PC-9 (cell line): ENCODE measurements around the gene NKAP. TPM values are rescaled to one million over a fixed set of nuclear protein-coding genes. Genes with fewer than 3 reads are reported as not detected.

Source experiments
- BruUV-seq: library from RNA; stranded (reverse); fragments of 400-500 nt; replicated peaks from 2 replicates; lab custom pipeline; 2021; lab: Mats Ljungman, UMichigan
- CTCF ChIA-PET: fragments of 300-600 bp; sonication (Branson Sonifier 250); formaldehyde crosslinking; loops from one replicate; lab custom pipeline; 2022; ENCODE audit warnings: antibody characterized with exemption; lab: Charles Lee
- POLR2A ChIA-PET: fragments of 300-600 bp; sonication (Branson Sonifier 250); formaldehyde crosslinking; loops from one replicate; lab custom pipeline; 2022; ENCODE audit warnings: antibody characterized with exemption; ENCODE audit not compliant: unreplicated experiment; lab: Charles Lee
- DNase-seq, 2 experiments: peaks; one replicate each; pipeline versions ENCODE4 v3.0.0 to v3.0.0-alpha.2; 2015 to 2022; ENCODE audit warnings: mixed read lengths in 1 of 2
- H2AFZ ChIP-seq: fragments of 200-600 bp; sonication (generic); 2 replicates; pipeline ENCODE4 v1.8.1; 2017; ENCODE audit warnings: antibody characterized with exemption
- H3F3A ChIP-seq: fragments of 200-600 bp; sonication (generic); 2 replicates; pipeline ENCODE4 v1.8.1; 2017; ENCODE audit warnings: antibody characterized with exemption, mild to moderate bottlenecking, low read depth; ENCODE audit not compliant: insufficient read depth
- H3K27ac ChIP-seq: fragments of 200-600 bp; sonication (generic); 2 replicates; pipeline ENCODE4 v1.6.1; 2016; ENCODE audit warnings: mixed run types
- H3K27me3 ChIP-seq: fragments of 200-600 bp; sonication (generic); 2 replicates; pipeline ENCODE4 v1.6.1; 2016; ENCODE audit warnings: low read depth, mixed run types; ENCODE audit not compliant: insufficient read depth
- H3K36me3 ChIP-seq: fragments of 200-600 bp; sonication (generic); 2 replicates; pipeline ENCODE4 v1.6.1; 2016; ENCODE audit warnings: low read depth, mixed run types
- H3K4me1 ChIP-seq: fragments of 200-600 bp; sonication (generic); replicated peaks from 2 replicates; pipeline ENCODE4 v1.6.1; 2016; ENCODE audit warnings: mixed run types; ENCODE audit not compliant: insufficient read depth
- H3K4me2 ChIP-seq: fragments of 200-600 bp; sonication (generic); 2 replicates; pipeline ENCODE4 v1.6.1; 2017; ENCODE audit warnings: mixed run types
- H3K4me3 ChIP-seq: fragments of 200-600 bp; sonication (generic); 2 replicates; pipeline ENCODE4 v1.6.1; 2016; ENCODE audit warnings: mixed run types
- H3K79me2 ChIP-seq: fragments of 200-600 bp; sonication (generic); 2 replicates; pipeline ENCODE4 v1.6.1; 2017; ENCODE audit warnings: low read depth, mixed run types
- H3K9me2 ChIP-seq: fragments of 200-600 bp; sonication (generic); 2 replicates; pipeline ENCODE4 v1.8.1; 2017; ENCODE audit warnings: mild to moderate bottlenecking; ENCODE audit not compliant: insufficient read depth
- H3K9me3 ChIP-seq: fragments of 200-600 bp; sonication (generic); 2 replicates; pipeline ENCODE4 v1.8.1; 2016; ENCODE audit warnings: low read depth; ENCODE audit not compliant: insufficient read depth
- H4K20me1 ChIP-seq: fragments of 200-600 bp; sonication (generic); 2 replicates; pipeline ENCODE4 v1.8.1; 2017; ENCODE audit not compliant: insufficient read depth
- CTCF ChIP-seq: fragments of 200-600 bp; sonication (generic); conservative IDR thresholded peaks from 2 replicates; pipeline ENCODE4 v1.6.1; 2017; ENCODE audit warnings: mixed run types, antibody characterized with exemption, mild to moderate bottlenecking, moderate library complexity
- EZH2 ChIP-seq: fragments of 200-600 bp; sonication (generic); IDR thresholded peaks from 2 replicates; pipeline ENCODE4 v1.8.0; 2017; ENCODE audit warnings: antibody characterized with exemption, low read depth
- intact Hi-C: fragments of 100-400 bp; cut with micrococcal nuclease; formaldehyde crosslinking; loops from one replicate; pipeline ENCODE4 v1.10.0; 2022; ENCODE audit not compliant: unreplicated experiment
- total RNA-seq: library from RNA; stranded (reverse); gene quantifications from 2 replicates; pipeline ENCODE4 v1.2.3, GENCODE V29; 2021

The NKAP gene
- total RNA-seq, 1 experiment from 2014 or later: 18.6 TPM

GRCh38 chrX:119942831-119943184 is 743 bp downstream of the NKAP start:
- peak overlapping the region; percentile 83 for H3K4me2 ChIP-seq
- peaks cover 17% of the 10 kb centered on the region for H3K4me1 ChIP-seq
- POLR2A ChIA-PET: interaction anchor here (0.7 kb wide), 1 partner anchor 451 kb away, joined by 3 read pairs; no protein-coding TSS in a partner anchor
- DNase-seq: peak in 1 of 2 experiments; percentile 37
- H3K9me2 ChIP-seq: no peaks in the 10 kb centered on the region
- no peaks in the 10 kb centered on the region for H3K9me3 ChIP-seq
- no peaks in the 10 kb centered on the region for H3K27me3 ChIP-seq
- peak overlapping the region; percentile 95 for H2AFZ ChIP-seq
- peak overlapping the region; percentile 79 for H3K4me3 ChIP-seq
- H3F3A ChIP-seq: peaks cover 14% of the 10 kb centered on the region
- peak overlapping the region; percentile 81 for H3K27ac ChIP-seq
- peaks cover 3% of the 10 kb centered on the region; the same call in 1 of the 2 replicates for H3K36me3 ChIP-seq
- H3K79me2 ChIP-seq: peaks cover 18% of the 10 kb centered on the region
- CTCF ChIA-PET: interaction anchor here (0.5 kb wide), 1 partner anchor 56 kb away, joined by 6 read pairs; no protein-coding TSS in a partner anchor
- H4K20me1 ChIP-seq: peaks cover 3% of the 10 kb centered on the region; the same call in 1 of the 2 replicates
- TF ChIP-seq EZH2: no peak
- TF ChIP-seq CTCF: no peak
- intact Hi-C loops: loop anchor here (5.0 kb wide), 2 partner anchors 56 to 331 kb away; no protein-coding TSS in a partner anchor
- BruUV-seq: no TSS peak

GRCh38 chrX:119942173-119942819 is 1.3 kb downstream of the NKAP start:
- Histone ChIP-seq H3K79me2 (peaks cover 18% of the 10 kb centered on the region), H3K4me1 (peaks cover 17% of the 10 kb centered on the region), H2AFZ (peak overlapping the region; percentile 95), H4K20me1 (peaks cover 3% of the 10 kb centered on the region; the same call in 1 of the 2 replicates), H3K9me2 (no peaks in the 10 kb centered on the region), H3K27me3 (no peaks in the 10 kb centered on the region), H3K9me3 (no peaks in the 10 kb centered on the region), H3F3A (peaks cover 14% of the 10 kb centered on the region), H3K4me3 (peak overlapping the region; percentile 79), H3K4me2 (peak overlapping the region; percentile 83), H3K36me3 (peaks cover 3% of the 10 kb centered on the region; the same call in 1 of the 2 replicates), H3K27ac (peak overlapping the region; percentile 81)
- intact Hi-C loops: loop anchor here (5.0 kb wide), 2 partner anchors 55 to 330 kb away; no protein-coding TSS in a partner anchor
- DNase-seq: no peak
- POLR2A ChIA-PET: interaction anchor here (0.7 kb wide), 1 partner anchor 451 kb away, joined by 3 read pairs; no protein-coding TSS in a partner anchor
- TSS peak; percentile 66 for BruUV-seq
- CTCF ChIA-PET: interaction anchor here (0.6 kb wide), 1 partner anchor 458 kb away, joined by 3 read pairs; no protein-coding TSS in a partner anchor
- TF ChIP-seq CTCF: no peak

- DNase-seq: no peak
- H4K20me1 ChIP-seq: peaks cover 3% of the 10 kb centered on the region; the same call in 1 of the 2 replicates
- H3K4me2 ChIP-seq: peak overlapping the region; percentile 83
- no peaks in the 10 kb centered on the region for H3K27me3 ChIP-seq
- ChIA-PET POLR2A (no interaction called here), CTCF (interaction anchor here (0.7 kb wide), 1 partner anchor 336 kb away, joined by 5 read pairs; no protein-coding TSS in a partner anchor)
- H3F3A ChIP-seq: peaks cover 14% of the 10 kb centered on the region
- peaks cover 11% of the 10 kb centered on the region; the same call in 1 of the 2 replicates for H3K36me3 ChIP-seq
- no TSS peak for BruUV-seq
- H3K27ac ChIP-seq: no peak overlapping the region
- peak overlapping the region; percentile 79; the same call in 1 of the 2 replicates for H3K4me3 ChIP-seq
- peaks cover 18% of the 10 kb centered on the region for H3K79me2 ChIP-seq
- intact Hi-C loops: loop anchor here (5.0 kb wide), 2 partner anchors 54 to 329 kb away; no protein-coding TSS in a partner anchor
- TF ChIP-seq CTCF (no peak), EZH2 (no peak)
- H3K9me3 ChIP-seq: no peaks in the 10 kb centered on the region
- peaks cover 17% of the 10 kb centered on the region for H3K4me1 ChIP-seq
- no peak overlapping the region for H2AFZ ChIP-seq
- H3K9me2 ChIP-seq: no peaks in the 10 kb centered on the region
Measured at GRCh38 chrX:119941336-119941735, 2.2 kb downstream of the NKAP start.
